GM21723 (cell line): Measurements from ENCODE around the gene RPRM.
"Not testable (repeated sequence)": the region's sequence is repeated elsewhere in the genome, so short reads cannot be mapped to it uniquely, and the experiment has no call there.

ENCODE experiments used
- ATAC-seq: cut with Tn5 transposase; IDR thresholded peaks from one replicate; pipeline ENCODE4 v1.9.1; 2021; ENCODE audit warnings: mild to moderate bottlenecking, moderate library complexity; ENCODE audit not compliant: unreplicated experiment

The RPRM gene

DNA sequence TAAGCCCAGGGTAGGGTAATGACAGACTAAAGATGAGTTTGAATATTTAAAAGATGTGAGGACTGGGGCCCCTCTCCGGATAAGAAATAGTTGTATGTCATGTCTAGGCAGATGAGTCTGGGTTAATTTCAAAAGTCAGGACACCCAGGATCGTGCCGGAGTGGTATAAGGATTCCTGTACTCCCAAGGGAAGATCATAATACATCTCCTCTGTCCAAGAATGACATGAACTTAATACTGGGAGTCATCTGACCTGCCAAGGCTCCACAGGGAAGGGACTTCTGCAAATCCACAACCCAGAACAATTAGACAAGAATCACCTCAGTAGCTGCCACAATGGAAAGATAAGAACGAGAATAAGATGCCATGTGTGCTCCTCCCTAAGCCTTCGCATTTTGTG is 17.1 kb downstream of the RPRM start:
- no peak for ATAC-seq

DNA sequence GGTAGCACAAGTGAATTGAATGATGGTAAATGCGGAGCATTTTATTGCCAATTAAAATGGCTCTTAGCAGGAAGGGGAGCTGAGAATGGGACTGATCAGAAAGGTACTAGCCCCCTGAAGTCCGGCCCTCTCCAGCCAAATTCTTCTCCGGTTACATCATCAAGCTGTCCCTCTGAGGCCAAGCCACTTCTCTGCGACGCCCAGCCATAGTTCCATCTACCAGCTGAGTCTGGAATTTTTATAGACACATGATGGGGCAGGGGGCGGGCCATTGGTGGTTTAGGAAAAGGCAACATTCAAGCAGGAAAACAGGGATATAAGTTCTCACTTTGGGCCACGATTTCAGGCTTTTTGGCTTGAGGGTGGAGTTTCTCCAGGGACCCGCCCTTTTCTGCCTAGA is 22.7 kb downstream of the RPRM start:
- ATAC-seq = no peak

DNA sequence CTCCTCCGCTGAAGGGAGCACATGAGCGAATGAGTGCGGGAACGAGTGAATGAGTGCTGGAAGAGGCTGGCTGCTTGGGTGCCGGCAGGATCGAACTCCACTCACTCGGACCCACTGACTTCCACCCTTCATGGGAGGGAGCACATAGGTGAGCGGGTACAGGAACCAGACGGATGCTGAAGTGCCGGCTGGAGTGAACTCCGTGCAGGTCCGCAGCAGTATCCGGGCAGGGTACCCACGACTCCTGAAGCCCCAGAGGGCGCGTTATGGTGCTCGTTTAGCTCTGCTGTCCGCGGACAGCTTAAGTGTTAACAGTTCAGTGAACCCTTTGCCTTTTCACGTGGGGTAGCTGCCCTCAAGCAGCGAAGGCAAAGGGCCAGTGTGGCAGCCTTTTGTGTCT is 23.2 kb downstream of the RPRM start:
- ATAC-seq = no peak

DNA sequence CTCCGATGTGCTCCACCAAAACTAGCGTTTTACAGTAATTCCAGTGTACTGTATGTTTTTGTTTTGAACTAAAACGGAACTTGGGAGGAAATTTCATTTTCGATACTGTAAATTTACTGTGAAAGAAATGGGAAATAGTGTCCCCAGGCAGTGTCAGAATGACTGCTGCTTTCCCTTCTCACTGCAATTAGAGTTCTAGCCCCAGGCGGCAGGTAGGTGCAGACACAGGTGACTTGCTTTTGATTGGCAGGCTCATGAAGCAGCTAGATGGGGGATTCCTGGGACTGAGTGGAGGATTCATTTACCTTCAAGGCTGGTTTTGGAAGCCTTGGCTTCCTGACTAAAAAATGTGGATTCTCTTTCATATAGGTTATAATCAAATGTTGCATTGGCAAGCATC is 27.0 kb downstream of the RPRM start:
- ATAC-seq = no peak

DNA sequence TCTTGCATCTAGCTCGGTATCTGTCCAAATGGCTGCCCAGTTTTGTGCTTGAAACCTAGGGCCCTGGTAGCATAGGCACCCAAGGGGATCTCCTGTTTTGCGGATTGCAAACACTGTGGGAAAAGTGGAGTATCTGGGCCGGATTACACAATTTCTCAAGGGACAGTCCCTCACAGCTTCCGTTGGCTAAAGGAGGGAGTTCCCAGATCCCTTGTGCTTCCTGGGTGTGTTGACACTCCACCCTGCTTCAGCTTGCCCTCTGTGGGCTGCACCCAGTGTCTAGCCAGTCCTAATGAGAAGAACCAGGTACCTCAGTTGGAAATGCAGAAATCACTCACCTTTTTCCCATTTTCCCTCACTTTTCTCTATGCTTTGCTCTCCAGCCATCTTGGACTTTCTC is 35.5 kb downstream of the RPRM start:
- no peak for ATAC-seq

DNA sequence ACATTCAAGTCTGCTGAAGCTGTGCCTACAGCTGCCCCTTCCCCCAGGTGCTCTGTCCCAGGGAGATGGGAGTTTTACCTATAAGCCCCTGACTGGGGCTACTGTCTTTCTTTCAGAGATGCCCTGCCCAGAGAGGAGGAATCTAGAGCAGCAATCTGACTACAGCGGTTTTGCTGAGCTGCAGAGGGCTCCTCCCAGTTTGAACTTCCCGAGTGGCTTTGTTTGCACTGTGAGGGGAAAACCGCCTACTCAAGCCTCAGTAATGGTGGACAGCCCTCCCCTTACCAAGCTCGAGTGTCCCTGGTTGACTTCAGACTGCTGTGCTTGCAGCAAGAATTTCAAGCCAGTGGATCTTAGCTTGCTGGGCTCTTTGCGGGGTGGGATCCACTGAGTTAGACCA is 35.9 kb downstream of the RPRM start:
- ATAC-seq = not testable (repeated sequence)

DNA sequence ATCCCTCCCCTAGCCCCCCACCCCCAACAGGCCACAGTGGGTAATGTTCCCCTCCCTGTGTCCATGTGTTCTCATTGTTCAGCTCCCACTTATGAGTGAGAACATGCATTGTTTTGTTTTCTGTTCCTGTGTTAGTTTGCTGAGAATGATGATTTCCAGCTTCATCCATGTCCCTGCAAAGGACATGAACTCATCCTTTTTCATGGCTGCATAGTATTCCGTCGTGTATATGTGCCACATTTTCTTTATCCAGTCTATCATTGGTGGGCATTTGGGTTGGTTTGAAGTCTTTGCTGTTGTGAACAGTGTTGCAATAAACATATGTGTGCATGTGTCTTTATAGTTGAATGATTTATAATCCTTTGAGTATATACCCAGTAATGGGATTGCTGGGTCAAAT is 38.5 kb downstream of the RPRM start:
- ATAC-seq = not testable (repeated sequence)

DNA sequence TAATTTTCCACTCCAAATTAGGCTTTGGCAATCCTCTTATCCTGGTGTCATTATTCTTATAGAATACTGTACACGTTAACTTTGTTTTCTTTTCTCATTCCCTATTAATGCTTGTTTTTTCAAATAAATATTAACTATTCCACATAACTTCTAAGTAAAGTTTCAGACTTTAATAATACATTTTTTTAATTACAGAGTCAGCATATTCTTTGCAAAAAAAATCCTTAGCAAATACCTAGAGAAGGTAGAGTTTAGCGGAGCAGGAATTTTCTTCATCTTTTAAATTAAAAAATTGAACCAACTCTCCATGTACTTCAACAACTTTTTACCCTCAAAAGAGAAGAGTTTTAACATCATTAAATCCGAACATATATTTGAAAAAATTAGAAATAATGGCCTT is 45.2 kb downstream of the RPRM start:
- ATAC-seq = no peak

DNA sequence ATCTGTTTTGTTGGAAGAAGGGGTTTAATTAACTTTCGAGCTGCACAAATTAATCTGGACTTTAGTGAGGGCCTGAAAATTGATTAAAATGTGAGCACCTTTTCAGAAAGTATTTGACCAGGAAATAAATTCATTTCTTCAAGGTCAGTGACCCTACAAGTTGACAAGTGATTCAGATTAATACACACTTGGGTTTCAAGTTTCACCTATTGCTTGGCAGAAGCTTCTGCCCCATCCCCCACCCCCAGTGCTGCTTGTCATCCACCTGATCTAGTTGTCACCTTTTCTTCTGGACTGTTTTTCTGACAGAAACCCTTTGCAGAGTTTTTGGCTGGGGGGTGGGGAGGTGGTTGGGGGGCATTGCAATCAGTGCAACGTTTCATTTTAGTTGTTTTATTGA is 46.2 kb downstream of the RPRM start:
- ATAC-seq = no peak

DNA sequence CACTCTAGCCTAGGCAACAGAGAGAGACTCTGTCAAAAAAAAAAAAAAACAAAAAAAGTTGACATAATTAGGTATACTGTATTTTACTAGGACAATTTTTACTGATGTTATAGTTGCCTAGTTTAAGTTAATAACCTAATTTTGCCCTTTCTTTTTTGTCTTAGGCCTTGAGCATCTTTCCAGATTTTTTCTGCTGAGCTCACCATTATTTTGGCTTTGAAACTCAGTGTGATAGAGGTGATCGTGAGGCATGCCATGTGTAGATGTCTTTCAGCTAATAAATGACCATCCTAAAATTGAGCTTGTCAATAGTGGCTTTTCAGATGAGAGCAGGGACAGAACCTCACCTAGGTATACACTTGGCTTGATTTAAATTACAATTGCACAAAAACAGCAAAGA is 47.4 kb downstream of the RPRM start:
- no peak for ATAC-seq
